ENCODE results near the gene GFOD1.
"Not testable (repeated sequence)": the region's sequence is repeated elsewhere in the genome, so short reads cannot be mapped to it uniquely, and the experiment has no call there.

Gene GFOD1

GRCh38 chr6:13352165-13352564, 135.2 kb downstream of the GFOD1 start:
- DNase-seq = no peak

- no peak for DNase-seq
Observed at GRCh38 chr6:13351271-13351670, 136.1 kb downstream of the GFOD1 start.

GRCh38 chr6:13349811-13350506, 137.4 kb downstream of the GFOD1 start:
- DNase-seq = no peak

DNA sequence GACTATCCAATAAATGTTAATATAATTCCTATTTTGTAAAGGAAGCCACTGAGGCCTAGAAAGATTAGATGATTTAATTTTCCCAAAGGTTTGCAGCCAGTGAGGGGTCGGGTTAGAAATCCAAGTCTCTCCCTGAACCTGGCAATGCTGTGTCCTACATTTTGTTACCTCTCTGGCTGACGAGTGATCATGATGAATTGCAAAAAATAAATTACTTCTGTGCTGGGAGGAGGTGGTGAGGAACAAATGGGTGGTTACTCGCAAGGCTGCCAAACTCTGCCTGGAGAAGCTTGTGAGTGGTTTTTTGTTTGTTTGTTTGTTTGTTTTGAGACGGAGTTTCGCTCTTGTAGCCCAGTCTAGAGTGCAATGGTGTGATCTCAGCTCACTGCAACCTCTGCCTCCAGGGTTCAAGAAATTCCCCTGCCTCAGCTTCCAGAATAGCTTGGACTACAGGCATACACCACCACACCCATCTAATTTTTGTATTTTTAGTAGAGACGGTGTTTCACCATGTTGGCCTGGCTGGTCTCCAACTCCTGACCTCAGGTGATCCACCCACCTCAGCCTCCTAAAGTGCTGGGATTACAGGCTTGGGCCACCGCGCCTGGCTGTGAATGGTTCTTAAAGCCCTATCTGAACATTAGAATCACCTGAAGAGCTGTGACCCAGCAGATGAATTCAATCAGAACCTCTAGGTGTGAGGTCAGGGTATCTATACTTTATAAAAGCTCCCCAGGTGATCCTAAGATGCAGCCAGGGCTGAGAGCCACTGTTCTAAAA, 138.9 kb downstream of the GFOD1 start:
- no peak for DNase-seq

DNA sequence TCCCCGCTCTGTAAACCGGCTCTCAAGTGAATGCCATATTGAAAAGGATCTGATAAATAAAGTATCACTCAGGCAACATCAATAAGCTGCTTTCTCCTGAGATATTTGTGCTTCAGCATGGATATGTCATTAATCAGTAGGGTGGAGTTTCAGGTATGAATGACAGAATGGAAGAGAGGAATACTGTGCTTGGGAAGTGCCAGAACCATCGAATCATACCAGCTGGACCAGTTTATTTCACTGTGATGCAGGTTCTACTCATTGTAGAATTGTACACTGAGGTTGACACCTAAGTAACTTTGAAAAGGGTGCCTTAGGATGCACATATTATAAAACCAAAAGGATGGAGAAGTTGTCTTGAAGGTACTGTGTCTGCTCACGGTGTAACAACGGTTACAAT, 141.2 kb downstream of the GFOD1 start:
- no peak for DNase-seq

GRCh38 chr6:13342414-13343019, 144.9 kb downstream of the GFOD1 start:
- no peak for DNase-seq

DNA sequence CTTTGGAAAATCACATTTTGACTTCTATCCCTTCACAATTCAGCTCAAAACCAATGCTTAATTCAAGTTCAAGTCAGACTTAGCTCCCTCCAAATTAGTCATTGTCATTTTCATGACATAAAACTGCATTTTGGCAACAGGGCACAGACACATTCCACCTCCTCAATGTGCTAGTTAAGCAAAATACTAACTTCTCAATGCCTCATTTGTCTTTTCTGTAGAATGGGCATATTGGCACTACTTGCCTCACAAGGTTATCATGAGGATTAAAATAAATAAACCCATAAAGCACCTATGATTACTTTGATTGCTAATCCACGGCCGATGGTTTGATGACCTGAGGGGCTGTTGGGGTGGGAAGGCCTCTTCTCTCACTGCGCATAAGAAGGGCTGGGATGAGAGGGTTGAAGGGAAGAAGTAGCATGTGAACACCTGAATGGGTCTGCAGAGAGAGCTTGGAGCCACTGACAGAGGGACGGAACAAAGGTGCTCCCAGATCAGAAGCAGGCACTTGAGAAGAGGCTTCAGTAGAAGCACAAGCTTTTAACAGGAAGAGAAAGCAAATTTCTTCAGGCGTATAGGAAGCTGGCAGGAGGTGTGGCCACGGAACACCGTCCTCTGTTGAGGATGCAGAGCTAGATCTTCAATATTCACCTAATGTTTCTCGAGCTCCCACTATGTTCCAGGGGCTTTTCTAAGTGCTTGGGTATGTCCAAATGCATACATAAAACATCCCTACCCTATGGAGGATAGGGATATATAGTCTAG, 147.4 kb downstream of the GFOD1 start:
- no peak for DNase-seq

DNA sequence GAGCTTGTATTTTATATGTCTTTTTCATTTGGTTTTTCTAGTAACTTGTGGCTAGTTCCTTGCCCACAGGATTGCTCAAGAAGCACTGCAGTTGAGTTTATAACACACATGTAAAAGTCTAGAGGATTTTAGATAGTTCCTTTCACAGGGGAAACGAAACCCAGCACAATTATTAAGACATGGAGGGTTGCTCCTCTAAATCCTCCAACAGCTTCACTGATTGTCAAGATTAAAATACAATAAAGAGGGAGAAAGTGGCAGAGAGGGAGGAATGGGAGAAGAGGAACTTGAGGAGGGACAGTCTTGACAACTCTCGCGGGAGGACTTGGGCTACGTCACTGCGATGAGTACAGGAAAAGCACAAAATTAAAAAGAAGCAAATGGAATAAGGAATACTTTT, 149.4 kb downstream of the GFOD1 start:
- no peak for DNase-seq

GRCh38 chr6:13336553-13336952, 150.8 kb downstream of the GFOD1 start:
- DNase-seq = peak; percentile 43

DNA sequence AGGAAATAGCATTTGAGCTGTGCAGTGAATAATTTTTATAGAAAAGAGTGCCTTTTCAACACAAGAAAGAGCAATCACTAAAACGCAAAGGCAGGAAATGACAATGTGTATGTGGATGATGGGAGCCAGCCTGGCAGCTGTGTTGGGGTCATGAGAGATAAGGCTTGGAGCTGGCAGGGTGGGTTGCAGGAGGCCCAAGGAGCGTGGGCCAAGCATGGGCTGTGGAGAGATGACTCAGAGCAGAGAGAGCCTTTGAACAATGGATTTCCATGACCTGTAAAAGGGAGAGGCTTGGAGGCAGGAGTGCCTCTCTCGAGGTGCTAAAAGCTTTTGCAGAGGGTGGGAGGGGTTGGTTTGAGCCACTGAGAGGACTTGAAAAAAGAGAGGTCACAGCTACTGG, 152.4 kb downstream of the GFOD1 start:
- DNase-seq = no peak

- no peak for DNase-seq
Observed at GRCh38 chr6:13332349-13332706, 155.1 kb downstream of the GFOD1 start.

- peak; percentile 24 for DNase-seq
Observed at GRCh38 chr6:13331516-13332348, 155.7 kb downstream of the GFOD1 start.

GRCh38 chr6:13328875-13329183, 158.6 kb downstream of the GFOD1 start:
- no peak for DNase-seq

DNA sequence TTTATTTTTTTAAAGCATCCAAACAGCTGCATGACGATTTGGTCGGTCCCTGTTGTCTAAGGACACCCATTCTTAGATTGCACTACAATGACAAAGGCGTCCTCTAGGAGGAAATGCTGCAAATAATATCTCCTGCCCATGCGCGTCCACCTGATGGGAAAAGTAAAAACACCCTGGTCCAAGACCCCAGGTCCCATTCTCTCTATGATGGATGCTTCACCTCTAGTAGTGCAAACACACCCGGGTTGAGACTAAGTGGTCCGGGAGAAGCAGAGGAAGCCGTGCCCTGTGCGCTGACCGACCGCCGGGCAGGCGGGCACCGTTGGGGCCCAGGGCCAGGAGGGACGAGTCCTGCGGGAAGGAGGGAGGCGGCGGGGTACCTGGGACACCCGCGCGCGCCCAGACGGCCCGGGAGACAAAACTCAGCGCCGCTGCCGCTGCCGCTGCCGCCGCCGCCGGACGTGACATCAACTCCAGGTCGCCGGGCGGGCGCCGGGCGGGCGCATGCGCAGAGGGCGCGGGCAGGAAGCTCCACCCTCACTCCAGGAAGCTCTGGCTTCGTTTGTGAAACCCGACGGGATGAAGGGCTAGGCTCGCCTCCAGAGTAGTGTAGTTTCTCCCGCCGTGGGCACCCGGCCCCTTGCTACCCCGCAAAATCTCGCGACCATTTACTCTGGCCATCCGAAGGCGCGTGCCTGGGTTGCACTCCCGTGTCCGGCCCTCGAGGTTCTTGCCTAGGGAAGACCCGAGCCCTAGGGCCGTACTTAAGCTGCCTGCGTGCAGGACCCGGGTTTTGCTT, 159.1 kb downstream of the GFOD1 start, which contains the start of gene TBC1D7:
TSS of gene TBC1D7 (minus strand) at position 462 of the 799 bp plus-strand sequence. CDS start 1,639 bp downstream, outside the sequence.
- peak; percentile 96 for DNase-seq

DNA sequence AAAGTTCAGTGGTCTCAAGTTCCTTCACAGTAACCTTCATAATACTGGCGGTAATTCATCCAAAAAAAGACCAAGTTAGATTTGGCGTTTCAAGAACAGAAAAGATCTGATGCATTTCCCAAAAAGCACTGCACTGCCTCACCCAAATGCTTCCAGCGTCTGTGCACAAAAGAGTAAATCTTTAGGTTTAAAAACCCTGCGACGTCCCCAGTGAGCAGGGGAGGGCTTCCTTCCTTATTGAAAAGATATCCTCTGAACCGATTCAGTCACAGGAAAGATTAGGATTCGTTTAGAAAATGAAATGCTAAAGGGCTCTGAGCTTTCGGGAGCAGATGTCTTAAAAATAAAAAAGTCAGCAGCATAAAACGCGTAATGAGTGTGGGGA, 159.7 kb downstream of the GFOD1 start:
- DNase-seq = no peak

DNA sequence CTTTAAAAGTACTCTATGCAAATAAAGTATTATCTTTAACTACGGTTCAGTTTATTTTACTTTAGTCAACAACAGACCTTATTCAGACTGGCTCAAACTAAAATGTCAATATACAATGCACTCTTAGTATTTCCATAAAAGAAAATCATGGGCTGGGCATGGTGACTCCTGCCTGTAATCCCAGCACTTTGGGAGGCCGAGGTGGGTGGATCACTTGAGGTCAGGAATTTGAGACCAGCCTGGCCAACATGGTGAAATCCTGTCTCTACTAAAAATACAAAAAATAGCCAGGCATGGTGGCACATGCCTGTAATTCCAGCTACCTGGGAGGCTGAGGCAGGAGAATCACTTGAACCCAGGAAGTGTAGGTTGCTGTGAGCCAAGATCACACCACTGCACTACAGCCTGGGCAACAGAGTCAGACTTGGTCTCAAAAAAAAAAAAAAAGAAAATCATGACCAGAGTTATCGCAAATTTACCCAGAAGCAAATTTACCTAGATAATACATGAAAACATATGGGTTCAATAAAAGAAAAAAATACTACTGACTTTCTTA, 161.3 kb downstream of the GFOD1 start:
- DNase-seq = not testable (repeated sequence)

- DNase-seq = no peak
Observed at GRCh38 chr6:13319891-13320564, 167.4 kb downstream of the GFOD1 start.

- no peak for DNase-seq
Observed at GRCh38 chr6:13318821-13319220, 168.6 kb downstream of the GFOD1 start.

DNA sequence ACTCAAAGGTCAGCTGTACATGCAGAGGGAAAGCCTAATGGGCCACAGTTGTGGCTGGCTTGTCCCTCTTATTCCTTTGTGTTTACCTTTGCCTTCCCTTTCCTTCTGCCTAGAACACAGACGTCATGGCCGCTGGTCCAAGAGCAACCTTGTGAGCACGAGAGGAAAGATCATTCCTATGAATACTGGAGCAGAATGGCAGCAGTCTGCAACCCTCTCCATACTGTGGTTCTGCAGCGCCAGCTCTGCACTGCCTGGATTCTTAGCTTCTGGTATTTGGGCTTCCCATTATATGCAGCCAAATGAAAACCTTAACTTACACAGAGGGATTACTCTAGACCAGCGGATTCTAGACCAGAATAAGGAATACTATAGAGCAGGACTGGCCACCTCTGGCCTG, 171.5 kb downstream of the GFOD1 start:
- DNase-seq = no peak

GRCh38 chr6:13314806-13315205, 172.6 kb downstream of the GFOD1 start:
- no peak for DNase-seq
